ENCODE results near the gene SERAC1.
A peak's percentile ranks its signal among the peaks of the same experiment; 100 is the strongest.
"Not testable (repeated sequence)": the region's sequence is repeated elsewhere in the genome, so short reads cannot be mapped to it uniquely, and the experiment has no call there.

Gene SERAC1

DNA sequence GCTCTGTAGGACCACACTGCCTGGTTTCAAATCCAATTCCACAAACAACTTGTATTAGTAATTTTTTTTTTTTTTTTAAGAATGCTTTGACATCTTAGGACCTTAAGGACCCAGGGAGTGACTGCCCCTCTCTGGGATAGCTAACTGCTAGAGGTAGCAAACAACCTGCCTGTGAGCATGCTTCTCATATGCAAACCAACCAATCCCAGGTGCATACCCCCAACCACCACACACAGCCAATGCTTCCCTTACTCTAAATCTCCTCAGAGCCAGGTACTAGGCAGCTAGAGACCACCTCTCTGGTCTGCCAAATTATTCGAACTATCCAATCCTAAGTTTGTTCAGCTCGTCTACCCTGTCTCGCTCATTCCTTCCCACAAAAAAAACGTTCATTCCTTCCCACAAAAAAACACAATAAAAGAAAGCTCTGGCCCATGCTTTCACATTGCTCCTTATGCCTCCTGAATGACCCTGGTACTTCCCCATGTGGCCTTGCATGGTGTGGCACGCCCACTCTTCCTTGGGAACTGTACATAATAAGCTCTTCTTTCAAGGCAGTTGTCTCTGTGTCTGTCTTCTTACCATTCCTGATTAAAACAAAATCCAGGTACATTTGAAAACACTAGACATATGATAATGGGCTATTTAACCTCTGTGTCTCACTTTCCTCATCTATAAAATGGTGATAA lies 6.4 kb downstream of the SERAC1 start:
- TF ChIP-seq FOXP2 (optimal IDR thresholded peaks at IDR 0.05; ENCODE audit: control extremely low read depth, extremely low read length, insufficient read depth) (no peak), POLR2AphosphoS5 (IDR thresholded peaks at IDR 0.05; ENCODE audit: borderline replicate concordance, low read depth, low read length) (no peak), EZH2 (IDR thresholded peaks at IDR 0.05) (no peak)
- Histone ChIP-seq H3K9ac (ENCODE audit: insufficient read length) (no peak overlapping the region), H3K27ac (no peak overlapping the region), H3K36me3 (ENCODE audit: insufficient read depth, low read length) (peaks cover 9% of the 10 kb centered on the region), H3K4me3 (no peak overlapping the region), H3K9me3 (ENCODE audit: low read depth, low read length) (no peaks in the 10 kb centered on the region; the same call in 1 of the 2 replicates)
- no peak for DNase-seq (ENCODE audit: low read depth, low spot score)

DNA sequence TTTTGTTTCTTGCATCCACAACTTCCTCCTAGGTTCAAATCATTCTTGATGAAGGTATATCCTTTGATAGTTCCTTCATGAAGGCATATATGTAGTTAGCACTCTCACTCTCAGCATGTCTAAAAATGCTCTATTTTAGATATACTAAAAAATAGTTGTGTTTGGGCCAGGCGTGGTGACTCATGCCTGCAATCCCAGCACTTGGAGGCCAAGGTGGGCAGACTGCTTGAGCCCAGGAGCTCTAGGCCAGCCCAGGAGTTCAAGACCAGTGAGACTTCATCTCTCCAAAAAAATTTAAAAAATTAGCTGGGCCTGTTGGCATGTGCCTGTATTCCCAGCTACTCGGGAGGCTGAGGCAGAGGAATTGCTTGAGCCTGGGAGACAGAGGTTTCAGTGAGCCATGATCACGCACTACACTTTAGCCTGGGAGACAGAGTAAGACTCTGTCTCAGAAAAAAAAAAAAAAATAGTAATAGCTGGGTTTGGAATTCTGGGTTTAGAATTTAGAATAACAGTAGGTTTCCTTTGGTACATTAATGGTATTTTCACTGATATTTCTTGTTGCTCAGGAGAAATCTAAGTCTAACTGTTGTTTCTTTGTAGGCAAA lies 7.0 kb downstream of the SERAC1 start:
- Histone ChIP-seq H3K4me3 (no peak overlapping the region), H3K9me3 (ENCODE audit: low read depth, low read length) (no peaks in the 10 kb centered on the region; the same call in 1 of the 2 replicates), H3K27ac (no peak overlapping the region), H3K36me3 (ENCODE audit: insufficient read depth, low read length) (peaks cover 9% of the 10 kb centered on the region), H3K9ac (ENCODE audit: insufficient read length) (no peak overlapping the region)
- TF ChIP-seq POLR2AphosphoS5 (IDR thresholded peaks at IDR 0.05; ENCODE audit: borderline replicate concordance, low read depth, low read length) (no peak), FOXP2 (optimal IDR thresholded peaks at IDR 0.05; ENCODE audit: control extremely low read depth, extremely low read length, insufficient read depth) (no peak), EZH2 (IDR thresholded peaks at IDR 0.05) (no peak)
- DNase-seq (ENCODE audit: low read depth, low spot score): no peak

DNA sequence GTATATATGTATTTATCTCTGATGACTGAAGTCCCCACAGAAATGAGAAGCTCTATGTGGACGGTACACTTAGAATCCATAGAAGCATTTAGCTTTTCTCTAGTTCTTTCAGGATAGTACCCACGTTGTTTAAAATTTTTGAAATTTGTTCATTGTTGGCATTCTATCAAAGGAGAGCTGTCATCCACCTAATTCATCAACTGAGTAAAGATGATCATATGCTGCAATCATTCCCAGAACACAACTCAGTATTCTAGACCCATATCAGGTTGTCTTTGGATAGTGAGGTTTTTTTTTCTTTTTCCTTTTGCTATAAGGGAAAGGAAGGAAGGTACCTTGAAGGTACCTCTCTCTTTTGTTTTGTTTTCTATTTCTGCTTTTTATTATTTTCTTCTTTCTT lies 9.3 kb downstream of the SERAC1 start:
- Histone ChIP-seq H3K9ac (ENCODE audit: insufficient read length) (no peak overlapping the region), H3K27ac (no peak overlapping the region), H3K36me3 (ENCODE audit: insufficient read depth, low read length) (peaks cover 9% of the 10 kb centered on the region), H3K4me3 (no peak overlapping the region), H3K9me3 (ENCODE audit: low read depth, low read length) (no peaks in the 10 kb centered on the region; the same call in 1 of the 2 replicates)
- TF ChIP-seq EZH2 (IDR thresholded peaks at IDR 0.05) (no peak), POLR2AphosphoS5 (IDR thresholded peaks at IDR 0.05; ENCODE audit: borderline replicate concordance, low read depth, low read length) (no peak), FOXP2 (optimal IDR thresholded peaks at IDR 0.05; ENCODE audit: control extremely low read depth, extremely low read length, insufficient read depth) (no peak)
- no peak for DNase-seq (ENCODE audit: low read depth, low spot score)

DNA sequence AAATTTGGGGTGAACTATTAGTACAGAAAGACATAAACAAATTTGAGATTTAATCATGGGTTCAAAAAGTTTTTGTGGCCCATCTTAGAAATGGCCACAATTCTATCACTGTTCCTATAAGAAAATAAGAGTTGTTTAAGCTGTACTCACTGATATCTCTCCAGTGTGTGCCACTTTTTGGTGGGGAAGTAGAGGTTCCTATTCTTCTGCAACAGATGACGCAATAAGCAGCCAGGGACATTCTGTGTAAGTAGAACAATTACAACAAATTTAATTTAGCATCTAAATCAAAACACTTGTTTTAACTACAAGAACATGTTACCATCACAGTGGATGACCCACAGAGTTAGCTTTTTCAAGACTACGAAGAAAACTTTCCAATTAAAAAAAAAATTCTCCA lies 9.9 kb downstream of the SERAC1 start:
- TF ChIP-seq FOXP2 (optimal IDR thresholded peaks at IDR 0.05; ENCODE audit: control extremely low read depth, extremely low read length, insufficient read depth): no peak
- TF ChIP-seq POLR2AphosphoS5 (IDR thresholded peaks at IDR 0.05; ENCODE audit: borderline replicate concordance, low read depth, low read length): no peak
- no peak for TF ChIP-seq EZH2 (IDR thresholded peaks at IDR 0.05)
- H3K4me3 ChIP-seq: no peak overlapping the region
- peaks cover 9% of the 10 kb centered on the region for H3K36me3 ChIP-seq (ENCODE audit: insufficient read depth, low read length)
- 0 out of 2 replicates have a peak overlapping the region, but pooled peaks have one; percentile 11 for H3K27ac ChIP-seq
- no peak overlapping the region for H3K9ac ChIP-seq (ENCODE audit: insufficient read length)
- no peak for DNase-seq (ENCODE audit: low read depth, low spot score)
- H3K9me3 ChIP-seq (ENCODE audit: low read depth, low read length): no peaks in the 10 kb centered on the region; the same call in 1 of the 2 replicates

DNA sequence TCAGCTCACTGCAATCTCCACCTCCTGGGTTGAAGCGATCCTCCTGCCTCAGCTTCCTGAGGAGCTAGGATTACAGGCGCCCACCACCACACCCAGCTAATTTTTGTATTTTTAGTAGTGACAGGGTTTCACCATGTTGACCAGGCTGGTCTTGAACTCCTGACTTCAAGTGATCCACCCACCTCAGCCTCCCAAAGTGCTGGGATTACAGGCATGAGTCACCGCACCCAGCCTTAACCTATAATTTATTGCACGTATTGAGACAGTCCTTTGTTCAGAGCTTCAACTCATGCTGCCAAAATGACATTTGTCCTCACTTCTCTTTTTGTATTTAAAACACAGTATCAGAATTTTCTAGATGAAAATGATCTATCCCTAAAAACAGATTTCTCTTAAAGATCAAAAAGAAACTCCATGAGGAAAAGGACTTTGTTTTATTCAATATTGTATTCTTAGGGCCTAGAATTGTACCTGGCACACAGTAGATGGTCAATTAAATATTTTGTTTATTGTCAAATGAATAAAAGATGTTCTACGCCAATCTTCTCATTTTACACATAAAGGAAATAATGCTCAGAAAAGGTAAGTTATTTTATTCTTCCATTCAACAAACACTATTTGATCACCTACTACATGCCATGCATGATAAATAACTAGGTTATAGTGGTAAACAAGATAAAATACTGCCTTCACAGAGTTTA lies 10.8 kb downstream of the SERAC1 start:
- no peak overlapping the region for H3K9ac ChIP-seq (ENCODE audit: insufficient read length)
- peaks cover 9% of the 10 kb centered on the region for H3K36me3 ChIP-seq (ENCODE audit: insufficient read depth, low read length)
- TF ChIP-seq FOXP2 (optimal IDR thresholded peaks at IDR 0.05; ENCODE audit: control extremely low read depth, extremely low read length, insufficient read depth) (no peak), POLR2AphosphoS5 (IDR thresholded peaks at IDR 0.05; ENCODE audit: borderline replicate concordance, low read depth, low read length) (no peak), EZH2 (IDR thresholded peaks at IDR 0.05) (no peak)
- no peak overlapping the region for H3K4me3 ChIP-seq
- DNase-seq (ENCODE audit: low read depth, low spot score): no peak
- no peaks in the 10 kb centered on the region; the same call in 1 of the 2 replicates for H3K9me3 ChIP-seq (ENCODE audit: low read depth, low read length)
- no peak overlapping the region for H3K27ac ChIP-seq

DNA sequence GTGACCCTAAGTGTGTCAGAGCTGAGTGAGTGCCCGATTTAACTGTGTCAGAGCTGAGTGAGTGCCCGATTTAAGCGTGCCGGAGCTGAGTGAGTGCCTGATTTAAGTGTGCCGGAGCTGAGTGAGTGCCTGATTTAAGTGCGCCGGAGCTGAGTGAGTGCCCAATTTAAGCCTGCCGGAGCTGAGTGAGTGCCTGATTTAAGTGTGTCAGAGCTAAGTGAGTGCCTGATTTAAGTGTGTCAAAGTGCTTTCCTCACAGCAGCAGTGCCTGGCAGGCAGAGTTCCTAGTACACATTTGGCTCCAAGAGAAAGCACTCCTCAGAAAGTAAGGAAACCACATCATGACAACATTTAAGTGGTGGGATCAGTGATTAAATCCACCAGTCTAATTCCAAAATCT lies 13.2 kb downstream of the SERAC1 start:
- no peak for TF ChIP-seq FOXP2 (optimal IDR thresholded peaks at IDR 0.05; ENCODE audit: control extremely low read depth, extremely low read length, insufficient read depth)
- no peak for DNase-seq (ENCODE audit: low read depth, low spot score)
- Histone ChIP-seq H3K27ac (no peak overlapping the region), H3K36me3 (ENCODE audit: insufficient read depth, low read length) (peaks cover 9% of the 10 kb centered on the region; the same call in 1 of the 2 replicates), H3K4me3 (no peak overlapping the region), H3K9ac (ENCODE audit: insufficient read length) (no peak overlapping the region), H3K9me3 (ENCODE audit: low read depth, low read length) (no peaks in the 10 kb centered on the region)

DNA sequence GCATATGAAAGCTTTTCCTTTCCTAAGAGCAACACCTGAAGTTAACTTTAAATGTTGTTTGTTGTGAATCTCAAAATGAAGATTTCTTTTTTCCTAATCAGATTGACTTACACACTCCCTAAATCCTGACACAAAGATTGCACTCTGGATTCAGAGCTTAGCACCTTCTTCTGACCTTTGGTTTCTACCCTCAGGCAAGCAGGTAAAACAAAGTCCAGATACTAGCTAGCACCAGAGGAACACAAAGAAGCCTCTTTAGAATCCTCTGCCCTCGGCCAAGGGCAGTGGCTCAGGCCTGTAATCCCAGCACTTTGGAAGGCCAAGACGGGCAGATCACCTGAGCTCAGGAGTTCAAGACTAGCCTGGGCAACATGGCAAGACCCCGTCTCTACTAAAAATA lies 14.5 kb downstream of the SERAC1 start:
- Histone ChIP-seq H3K9me3 (ENCODE audit: low read depth, low read length) (no peaks in the 10 kb centered on the region), H3K9ac (ENCODE audit: insufficient read length) (no peak overlapping the region), H3K36me3 (ENCODE audit: insufficient read depth, low read length) (peaks cover 9% of the 10 kb centered on the region; the same call in 1 of the 2 replicates), H3K27ac (no peak overlapping the region), H3K4me3 (no peak overlapping the region)
- TF ChIP-seq POLR2AphosphoS5 (IDR thresholded peaks at IDR 0.05; ENCODE audit: borderline replicate concordance, low read depth, low read length): no peak
- TF ChIP-seq FOXP2 (optimal IDR thresholded peaks at IDR 0.05; ENCODE audit: control extremely low read depth, extremely low read length, insufficient read depth): no peak
- TF ChIP-seq EZH2 (IDR thresholded peaks at IDR 0.05): no peak
- DNase-seq (ENCODE audit: low read depth, low spot score): no peak

DNA sequence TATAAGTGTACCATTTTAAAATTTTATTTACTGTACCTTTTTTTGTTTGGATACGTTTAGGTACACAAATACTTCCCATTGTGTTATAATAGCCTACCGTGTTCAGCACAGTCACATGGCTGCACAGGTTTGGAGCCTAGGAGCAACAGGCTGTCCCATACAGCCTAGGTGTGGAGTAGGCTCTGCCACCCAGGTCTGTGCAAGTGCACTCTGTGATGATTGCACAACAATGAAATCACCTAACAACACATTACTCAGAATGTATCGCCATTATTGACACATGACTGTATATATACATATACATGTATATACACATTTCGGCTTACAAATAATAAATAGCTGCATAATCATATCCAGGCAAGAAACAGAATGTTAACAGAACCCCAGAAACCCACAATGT lies 15.4 kb downstream of the SERAC1 start:
- no peak for DNase-seq (ENCODE audit: low read depth, low spot score)
- no peak overlapping the region for H3K27ac ChIP-seq
- no peak for TF ChIP-seq FOXP2 (optimal IDR thresholded peaks at IDR 0.05; ENCODE audit: control extremely low read depth, extremely low read length, insufficient read depth)
- no peak for TF ChIP-seq POLR2AphosphoS5 (IDR thresholded peaks at IDR 0.05; ENCODE audit: borderline replicate concordance, low read depth, low read length)
- no peak for TF ChIP-seq EZH2 (IDR thresholded peaks at IDR 0.05)
- H3K4me3 ChIP-seq: no peak overlapping the region
- no peak overlapping the region for H3K9ac ChIP-seq (ENCODE audit: insufficient read length)
- H3K9me3 ChIP-seq (ENCODE audit: low read depth, low read length): no peaks in the 10 kb centered on the region
- peaks cover 7% of the 10 kb centered on the region; the same call in 1 of the 2 replicates for H3K36me3 ChIP-seq (ENCODE audit: insufficient read depth, low read length)

DNA sequence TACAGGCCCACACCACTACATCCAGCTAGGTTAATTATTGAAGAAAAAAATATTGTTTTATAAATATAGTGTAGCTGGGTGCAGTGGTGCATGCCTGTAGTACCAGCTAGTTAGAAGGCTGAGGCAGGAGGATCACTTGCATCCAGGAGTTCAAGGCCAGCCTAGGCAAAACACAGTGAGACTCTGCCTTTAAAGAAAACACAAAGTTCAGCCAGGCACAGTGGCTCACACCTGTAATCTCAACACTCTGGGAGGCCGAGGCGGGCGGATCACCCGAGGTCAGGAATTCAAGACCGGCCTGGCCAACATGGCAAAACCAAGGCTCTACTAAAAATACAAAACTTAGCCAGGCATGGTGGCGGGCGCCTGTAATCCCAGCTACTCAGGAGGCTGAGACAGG lies 16.0 kb downstream of the SERAC1 start:
- not testable (repeated sequence) for H3K4me3 ChIP-seq; H3K9ac ChIP-seq (ENCODE audit: insufficient read length); H3K27ac ChIP-seq; H3K36me3 ChIP-seq (ENCODE audit: insufficient read depth, low read length); H3K9me3 ChIP-seq (ENCODE audit: low read depth, low read length); DNase-seq (ENCODE audit: low read depth, low spot score)
